Endothelial cell of umbilical vein (primary cell): ENCODE data around the gene PRPS1.

Experiments used
- POLR2A ChIP-seq: IDR thresholded peaks from 2 replicates; pipeline ENCODE4 v1.6.1; 2012; ENCODE audit warnings: low read depth, mild to moderate bottlenecking, control low read depth, low read length
- TF ChIP-seq, protein P1 (sequence below), 2 donors: IDR thresholded peaks; 1 replicate in 1 of 2; 2 replicates in 1 of 2; pipeline ENCODE4 v1.5.1; 2011; ENCODE audit warnings: low read length in 2 of 2, mild to moderate bottlenecking in 2 of 2, moderate library complexity in 2 of 2, control low read depth in 1 of 2, inconsistent platforms in 1 of 2, low read depth in 1 of 2; ENCODE audit not compliant: insufficient read depth in 1 of 2; ENCODE audit errors: extremely low read depth in 1 of 2

DNA sequence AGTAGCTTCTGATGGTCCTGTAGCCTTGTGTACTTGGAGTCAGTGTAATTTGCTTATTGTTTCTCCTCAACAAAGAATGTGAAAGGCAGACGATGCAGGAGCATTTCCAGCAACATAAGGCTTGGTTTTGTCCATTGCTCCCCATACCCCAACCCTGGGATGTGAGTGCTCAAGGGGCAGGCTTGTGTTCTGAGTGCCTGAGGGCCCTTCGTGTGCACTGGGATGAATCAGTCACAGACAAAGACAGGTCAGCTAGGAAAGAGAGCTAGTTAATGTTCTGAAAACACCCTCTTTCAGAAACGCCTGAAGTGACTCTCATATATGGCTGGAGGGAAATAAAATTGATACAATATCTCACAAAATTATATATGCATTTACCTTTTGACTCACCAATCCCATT is 59.1 kb downstream of the PRPS1 start:
- no peak for TF ChIP-seq POLR2A
- TF ChIP-seq, protein P1, sequence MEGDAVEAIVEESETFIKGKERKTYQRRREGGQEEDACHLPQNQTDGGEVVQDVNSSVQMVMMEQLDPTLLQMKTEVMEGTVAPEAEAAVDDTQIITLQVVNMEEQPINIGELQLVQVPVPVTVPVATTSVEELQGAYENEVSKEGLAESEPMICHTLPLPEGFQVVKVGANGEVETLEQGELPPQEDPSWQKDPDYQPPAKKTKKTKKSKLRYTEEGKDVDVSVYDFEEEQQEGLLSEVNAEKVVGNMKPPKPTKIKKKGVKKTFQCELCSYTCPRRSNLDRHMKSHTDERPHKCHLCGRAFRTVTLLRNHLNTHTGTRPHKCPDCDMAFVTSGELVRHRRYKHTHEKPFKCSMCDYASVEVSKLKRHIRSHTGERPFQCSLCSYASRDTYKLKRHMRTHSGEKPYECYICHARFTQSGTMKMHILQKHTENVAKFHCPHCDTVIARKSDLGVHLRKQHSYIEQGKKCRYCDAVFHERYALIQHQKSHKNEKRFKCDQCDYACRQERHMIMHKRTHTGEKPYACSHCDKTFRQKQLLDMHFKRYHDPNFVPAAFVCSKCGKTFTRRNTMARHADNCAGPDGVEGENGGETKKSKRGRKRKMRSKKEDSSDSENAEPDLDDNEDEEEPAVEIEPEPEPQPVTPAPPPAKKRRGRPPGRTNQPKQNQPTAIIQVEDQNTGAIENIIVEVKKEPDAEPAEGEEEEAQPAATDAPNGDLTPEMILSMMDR (IDR thresholded peaks at IDR 0.05; ENCODE audit: extremely low read depth in 1 of 2, insufficient read depth in 1 of 2, low read depth in 1 of 2, low read length in 2 of 2) = no peak
